Keratinocyte (primary cell): Measurements from ENCODE around the gene FGD2. TPM values are rescaled to one million over a fixed set of nuclear protein-coding genes. Genes with fewer than 3 reads are reported as not detected.

Experiments used
- DNase-seq: peaks from one replicate; pipeline ENCODE4 v3.0.0-alpha.2; 2011; ENCODE audit warnings: low read depth, missing footprints, low spot score
- FAIRE-seq: peaks from 2 replicates; lab custom pipeline; 2011; peaks lifted over from hg19 to GRCh38; lab: Jason Lieb, UNC
- H2AFZ ChIP-seq: 2 replicates; pipeline ENCODE4 v1.6.0; 2012; ENCODE audit warnings: low read length, control low read depth, inconsistent platforms; ENCODE audit not compliant: control insufficient read depth
- H3K27ac ChIP-seq: 2 replicates; pipeline ENCODE4 v1.5.1; 2011; ENCODE audit warnings: low read length; ENCODE audit not compliant: control insufficient read depth, insufficient read depth
- H3K27me3 ChIP-seq: 3 replicates; pipeline ENCODE4 v1.6.0; 2011; ENCODE audit warnings: low read length; ENCODE audit not compliant: control insufficient read depth, insufficient read depth; ENCODE audit errors: extremely low read depth
- H3K36me3 ChIP-seq, 2 experiments: 2 replicates in 1 of 2; 3 replicates in 1 of 2; pipeline ENCODE4 v1.5.1; 2011; ENCODE audit warnings: low read length in 2 of 2, mild to moderate bottlenecking in 1 of 2; ENCODE audit not compliant: control insufficient read depth in 2 of 2, insufficient read depth in 2 of 2; ENCODE audit errors: extremely low read depth in 1 of 2
- H3K4me1 ChIP-seq: 3 replicates; pipeline ENCODE4 v1.5.1; 2011; ENCODE audit warnings: low read length; ENCODE audit not compliant: control insufficient read depth, insufficient read depth; ENCODE audit errors: extremely low read depth
- H3K4me2 ChIP-seq: 3 replicates; pipeline ENCODE4 v1.6.0; 2011; ENCODE audit warnings: low read depth, low read length; ENCODE audit not compliant: control insufficient read depth, insufficient read depth; ENCODE audit errors: extremely low read depth
- H3K4me3 ChIP-seq, 3 experiments: fragments of 200-600 bp in 1 of 3; sonication (generic) in 1 of 3; 2 replicates in 2 of 3; 3 replicates in 1 of 3; pipeline ENCODE4 v1.5.1; 2011 to 2016; ENCODE audit warnings: low read length in 3 of 3, mild to moderate bottlenecking in 3 of 3, control low read depth in 2 of 3, inconsistent platforms in 1 of 3, low read depth in 1 of 3, mixed read lengths in 1 of 3, mixed run types in 1 of 3, moderate library complexity in 1 of 3; ENCODE audit not compliant: control insufficient read depth in 2 of 3, insufficient read depth in 2 of 3; ENCODE audit errors: extremely low read depth in 1 of 3
- H3K79me2 ChIP-seq: 2 replicates; pipeline ENCODE4 v1.6.0; 2012; ENCODE audit warnings: low read length; ENCODE audit not compliant: control insufficient read depth, insufficient read depth
- H3K9ac ChIP-seq: 3 replicates; pipeline ENCODE4 v1.6.0; 2011; ENCODE audit warnings: low read length; ENCODE audit not compliant: control insufficient read depth, insufficient read depth; ENCODE audit errors: extremely low read depth
- H3K9me1 ChIP-seq: 3 replicates; pipeline ENCODE4 v1.6.0; 2011; ENCODE audit warnings: low read length; ENCODE audit not compliant: control insufficient read depth, insufficient read depth; ENCODE audit errors: extremely low read depth
- H3K9me3 ChIP-seq: 2 replicates; pipeline ENCODE4 v1.5.1; 2012; ENCODE audit warnings: low read depth, low read length; ENCODE audit not compliant: control insufficient read depth
- H4K20me1 ChIP-seq: 3 replicates; pipeline ENCODE4 v1.6.0; 2011; ENCODE audit warnings: low read length; ENCODE audit not compliant: control insufficient read depth, insufficient read depth; ENCODE audit errors: extremely low read depth
- EZH2 ChIP-seq: IDR thresholded peaks from one replicate; pipeline ENCODE4 v1.6.1; 2012; ENCODE audit warnings: inconsistent platforms, mild to moderate bottlenecking, low read length, moderate library complexity
- dilution Hi-C: fragments of 300-500 bp; cut with MboI; formaldehyde crosslinking; loops from one replicate; pipeline ENCODE4 v1.7.0; 2020; ENCODE audit warnings: low sequenced_read_pairs; ENCODE audit not compliant: extremely low pct_ligation_motif_present
- polyA plus RNA-seq, 5 experiments: library from polyadenylated mRNA; depleted of rRNA in 3 of 5; stranded (reverse) in 3 of 5; stranded (forward) in 1 of 5; unstranded in 1 of 5; fragments of >200 nt; gene quantifications; 1 replicate in 1 of 5; 2 replicates in 3 of 5; 3 replicates in 1 of 5; pipeline versions ENCODE4 v1.2.1 to v1.2.3, GENCODE V29; 2011 to 2012; ENCODE audit warnings: missing spikeins in 2 of 5, low read depth in 1 of 5, low replicate concordance in 1 of 5
- TF ChIP-seq, protein P1 (sequence below), 3 experiments: IDR thresholded peaks in 1 of 3; conservative IDR thresholded peaks in 1 of 3; optimal IDR thresholded peaks in 1 of 3; 2 replicates in 2 of 3; 3 replicates in 1 of 3; pipeline versions ENCODE3 to v1.5.1; 2011; ENCODE audit warnings: low read length in 3 of 3, mild to moderate bottlenecking in 3 of 3, moderate library complexity in 2 of 3, control low read depth in 1 of 3, inconsistent platforms in 1 of 3; ENCODE audit not compliant: insufficient read depth in 2 of 3; ENCODE audit errors: extremely low read depth in 1 of 3

FGD2 gene
- polyA plus RNA-seq, 1 donor (not counting 4 experiments of a cell fraction or from before 2014, with no cell fraction given), result 0.03 TPM

DNA sequence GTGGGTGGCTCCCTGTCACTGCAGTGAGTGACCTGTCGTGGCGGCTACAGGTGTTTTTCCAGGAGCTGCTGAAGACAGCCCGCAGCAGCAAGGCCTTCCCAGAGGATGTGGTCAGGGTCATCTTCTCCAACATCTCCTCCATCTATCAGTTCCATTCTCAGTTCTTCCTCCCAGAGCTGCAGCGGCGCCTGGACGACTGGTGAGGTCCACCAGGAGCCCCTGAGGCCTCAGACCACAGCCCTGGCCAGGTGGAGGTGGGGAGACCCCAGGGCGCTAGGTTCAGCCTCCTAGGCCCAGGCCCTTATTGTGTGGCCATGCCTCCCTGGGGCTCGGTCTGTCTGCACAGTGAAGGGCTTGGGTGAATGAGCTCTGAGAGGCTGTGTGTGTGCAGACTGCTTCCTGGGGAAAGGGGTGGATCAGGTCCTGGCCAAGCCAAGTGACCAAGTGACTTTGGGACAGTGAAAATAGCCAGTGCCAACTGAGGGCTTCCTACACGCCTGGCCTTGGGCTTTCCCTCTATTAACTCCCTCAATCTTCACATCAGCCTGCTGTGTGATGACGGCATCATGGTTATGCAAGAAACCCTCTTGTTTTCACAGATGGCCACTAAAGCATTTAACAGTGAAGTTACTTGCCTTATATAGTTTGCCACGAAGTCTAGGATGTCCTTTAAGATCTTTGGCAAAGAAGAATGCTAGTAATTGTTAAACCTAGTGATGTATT is 6.4 kb downstream of the FGD2 start:
- H3K9me1 ChIP-seq, result no peaks in the 10 kb centered on the region
- H4K20me1 ChIP-seq, result no peaks in the 10 kb centered on the region
- H2AFZ ChIP-seq, result no peak overlapping the region
- H3K4me3 ChIP-seq, result no peak overlapping the region
- no peak overlapping the region for H3K4me2 ChIP-seq
- no peaks in the 10 kb centered on the region for H3K4me1 ChIP-seq
- no peak overlapping the region for H3K27ac ChIP-seq
- no peaks in the 10 kb centered on the region for H3K9me3 ChIP-seq
- DNase-seq (no peak), FAIRE-seq (no peak)
- H3K36me3 ChIP-seq, result no peaks in the 10 kb centered on the region
- peaks cover 18% of the 10 kb centered on the region for H3K27me3 ChIP-seq
- H3K79me2 ChIP-seq, result no peaks in the 10 kb centered on the region
- TF ChIP-seq, protein P1, sequence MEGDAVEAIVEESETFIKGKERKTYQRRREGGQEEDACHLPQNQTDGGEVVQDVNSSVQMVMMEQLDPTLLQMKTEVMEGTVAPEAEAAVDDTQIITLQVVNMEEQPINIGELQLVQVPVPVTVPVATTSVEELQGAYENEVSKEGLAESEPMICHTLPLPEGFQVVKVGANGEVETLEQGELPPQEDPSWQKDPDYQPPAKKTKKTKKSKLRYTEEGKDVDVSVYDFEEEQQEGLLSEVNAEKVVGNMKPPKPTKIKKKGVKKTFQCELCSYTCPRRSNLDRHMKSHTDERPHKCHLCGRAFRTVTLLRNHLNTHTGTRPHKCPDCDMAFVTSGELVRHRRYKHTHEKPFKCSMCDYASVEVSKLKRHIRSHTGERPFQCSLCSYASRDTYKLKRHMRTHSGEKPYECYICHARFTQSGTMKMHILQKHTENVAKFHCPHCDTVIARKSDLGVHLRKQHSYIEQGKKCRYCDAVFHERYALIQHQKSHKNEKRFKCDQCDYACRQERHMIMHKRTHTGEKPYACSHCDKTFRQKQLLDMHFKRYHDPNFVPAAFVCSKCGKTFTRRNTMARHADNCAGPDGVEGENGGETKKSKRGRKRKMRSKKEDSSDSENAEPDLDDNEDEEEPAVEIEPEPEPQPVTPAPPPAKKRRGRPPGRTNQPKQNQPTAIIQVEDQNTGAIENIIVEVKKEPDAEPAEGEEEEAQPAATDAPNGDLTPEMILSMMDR (optimal IDR thresholded peaks at IDR 0.05 in 1 of 3, IDR thresholded peaks at IDR 0.05 in 1 of 3, conservative IDR thresholded peaks at IDR 0.05 in 1 of 3; ENCODE audit: extremely low read depth in 1 of 3, insufficient read depth in 2 of 3, low read length in 3 of 3), result no peak
- TF ChIP-seq EZH2, result no peak
- H3K9ac ChIP-seq, result no peak overlapping the region
- dilution Hi-C loops, result no loop called here

DNA sequence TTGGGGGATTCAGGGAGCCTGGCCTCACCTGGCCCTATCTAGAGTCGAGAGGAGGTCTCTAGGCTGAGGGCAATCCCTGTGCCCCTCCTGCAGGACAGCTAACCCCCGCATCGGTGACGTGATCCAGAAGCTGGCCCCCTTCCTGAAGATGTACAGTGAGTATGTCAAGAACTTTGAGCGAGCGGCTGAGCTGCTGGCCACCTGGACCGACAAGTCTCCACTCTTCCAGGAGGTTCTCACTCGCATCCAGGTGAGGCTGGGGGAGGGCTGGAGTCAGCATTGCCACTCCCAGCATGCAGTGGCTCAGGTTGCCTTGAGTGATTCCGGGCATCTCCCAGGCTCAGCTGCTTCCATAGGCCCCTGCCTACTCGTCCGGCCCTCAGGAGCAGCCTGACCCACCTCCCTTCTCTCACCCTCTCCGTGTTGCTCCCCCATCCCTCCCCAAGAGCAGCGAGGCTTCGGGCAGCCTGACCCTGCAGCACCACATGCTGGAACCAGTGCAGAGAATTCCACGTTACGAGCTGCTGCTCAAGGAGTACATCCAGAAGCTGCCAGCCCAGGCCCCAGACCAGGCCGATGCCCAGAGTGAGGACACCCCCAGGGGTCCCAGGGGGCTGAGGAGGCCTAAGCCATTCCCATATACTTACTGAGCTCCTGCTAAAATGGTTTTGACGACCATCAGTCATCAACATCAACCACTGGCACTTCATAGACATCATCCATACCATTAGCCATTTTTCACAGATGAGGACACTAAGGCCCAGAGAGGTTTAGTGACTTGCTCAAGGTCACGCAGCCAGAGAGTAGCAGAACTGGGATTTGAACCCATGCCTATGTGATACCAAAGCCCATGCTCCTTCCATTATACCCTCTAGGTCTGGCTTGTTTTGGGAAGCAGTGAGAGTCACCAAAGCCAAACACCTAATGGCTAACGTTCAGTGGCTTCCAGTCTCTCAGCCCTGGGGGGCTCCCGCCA is 8.3 kb downstream of the FGD2 start:
- Histone ChIP-seq H3K27ac (no peak overlapping the region), H4K20me1 (no peaks in the 10 kb centered on the region), H3K9me3 (no peaks in the 10 kb centered on the region), H3K9ac (no peak overlapping the region), H3K79me2 (no peaks in the 10 kb centered on the region), H3K4me1 (peaks cover 8% of the 10 kb centered on the region), H3K4me2 (no peak overlapping the region), H3K27me3 (peaks cover 18% of the 10 kb centered on the region), H3K9me1 (no peaks in the 10 kb centered on the region), H3K4me3 (no peak overlapping the region), H3K36me3 (no peaks in the 10 kb centered on the region), H2AFZ (no peak overlapping the region)
- dilution Hi-C loops, result no loop called here
- TF ChIP-seq, protein P1 (optimal IDR thresholded peaks at IDR 0.05 in 1 of 3, IDR thresholded peaks at IDR 0.05 in 1 of 3, conservative IDR thresholded peaks at IDR 0.05 in 1 of 3; ENCODE audit: extremely low read depth in 1 of 3, insufficient read depth in 2 of 3, low read length in 3 of 3), result no peak
- TF ChIP-seq EZH2, result no peak
- FAIRE-seq, result no peak
- no peak for DNase-seq
